CD4-positive, alpha-beta T cell treated with Interleukin-21 for 1 hour (primary cell): Measurements from ENCODE around the gene TNFSF15.
"Not testable (repeated sequence)": the region's sequence is repeated elsewhere in the genome, so short reads cannot be mapped to it uniquely, and the experiment has no call there.

Experiments
- DNase-seq: peaks from one replicate; pipeline ENCODE4 v3.0.0-alpha.2; 2020

The TNFSF15 gene

GRCh38 chr9:114745879-114746550 is 59.8 kb downstream of the TNFSF15 start:
- no peak for DNase-seq

- no peak for DNase-seq
These were observed 60.6 kb downstream of the TNFSF15 start for GRCh38 chr9:114745108-114745848.

GRCh38 chr9:114743446-114743845 is 62.4 kb downstream of the TNFSF15 start:
- DNase-seq = no peak

GRCh38 chr9:114742947-114743346 is 62.9 kb downstream of the TNFSF15 start:
- DNase-seq = no peak

GRCh38 chr9:114741521-114741920 is 64.3 kb downstream of the TNFSF15 start:
- not testable (repeated sequence) for DNase-seq

DNA sequence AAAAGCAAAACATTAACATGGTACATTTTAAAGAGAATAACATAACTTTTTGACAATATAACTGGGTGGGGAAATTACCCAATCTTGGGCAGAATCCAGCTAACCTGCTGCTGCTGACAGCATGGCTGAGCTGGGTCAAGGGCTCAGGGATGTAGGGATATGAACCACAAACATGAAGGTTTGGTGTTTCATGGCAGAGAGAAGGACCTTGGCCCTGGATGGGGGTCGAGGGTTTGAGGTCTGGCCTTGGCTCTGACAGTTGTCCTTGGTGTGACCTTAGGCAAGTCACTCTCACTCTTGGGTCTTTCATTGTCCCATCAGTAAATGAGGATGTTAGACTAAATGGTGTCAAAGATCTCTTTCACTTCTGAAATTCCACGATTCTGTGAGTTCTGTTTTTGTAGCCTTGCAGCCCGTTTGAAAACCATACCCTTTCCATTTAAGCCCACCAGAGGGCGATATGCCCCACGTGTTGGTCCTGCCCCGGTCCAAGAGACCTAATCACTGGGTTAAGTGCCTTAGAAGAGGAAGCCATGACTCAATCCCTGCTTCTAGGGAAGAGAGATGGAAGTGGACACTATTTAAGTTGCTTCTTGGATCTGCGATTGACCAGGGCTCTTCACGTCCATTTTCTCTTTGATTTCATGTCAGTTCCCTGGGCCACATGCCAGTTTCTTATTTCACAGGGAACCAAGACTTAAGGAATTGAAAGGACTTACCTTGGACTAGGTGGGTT is 67.1 kb downstream of the TNFSF15 start:
- DNase-seq = peak; percentile 82

DNA sequence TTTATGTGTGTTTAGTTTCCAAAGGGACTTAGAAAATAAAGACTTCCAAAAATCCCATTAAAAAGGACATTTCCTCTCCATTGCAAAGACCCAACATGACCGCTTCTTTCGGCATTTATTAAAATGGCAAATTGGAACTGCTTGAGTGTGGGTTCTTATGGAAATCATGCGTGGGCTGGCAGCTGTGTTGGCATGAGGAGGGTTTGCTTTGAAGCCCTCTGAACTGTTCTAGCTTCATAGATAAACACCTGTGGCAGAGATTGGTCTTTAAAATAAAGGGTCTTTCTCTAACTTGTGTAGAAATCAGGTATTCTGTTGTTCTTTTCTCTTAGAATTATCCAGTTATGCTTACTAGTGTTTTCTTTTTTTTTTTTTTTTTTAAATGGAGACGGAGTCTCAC is 68.0 kb downstream of the TNFSF15 start:
- no peak for DNase-seq

DNA sequence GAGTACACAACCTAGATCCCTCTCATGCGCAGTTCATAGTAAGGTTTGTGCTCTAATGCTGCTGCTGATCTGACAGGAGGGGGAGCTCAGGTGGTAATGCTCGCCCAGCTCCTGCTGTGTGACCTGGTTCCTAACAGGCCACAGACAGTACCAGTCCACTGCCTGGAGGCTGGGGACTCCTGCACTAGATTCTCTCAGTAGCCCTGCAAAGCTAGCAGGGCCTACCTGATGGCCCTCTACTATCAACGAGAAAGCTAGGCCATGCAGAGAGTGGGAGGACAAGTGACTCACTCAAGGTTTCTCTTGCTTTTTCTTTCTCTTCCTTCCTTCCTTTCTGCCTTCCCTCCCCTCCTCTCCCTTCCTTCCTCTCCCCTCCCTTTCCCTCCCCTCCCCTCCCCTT is 68.7 kb downstream of the TNFSF15 start:
- DNase-seq = peak; percentile 14

DNA sequence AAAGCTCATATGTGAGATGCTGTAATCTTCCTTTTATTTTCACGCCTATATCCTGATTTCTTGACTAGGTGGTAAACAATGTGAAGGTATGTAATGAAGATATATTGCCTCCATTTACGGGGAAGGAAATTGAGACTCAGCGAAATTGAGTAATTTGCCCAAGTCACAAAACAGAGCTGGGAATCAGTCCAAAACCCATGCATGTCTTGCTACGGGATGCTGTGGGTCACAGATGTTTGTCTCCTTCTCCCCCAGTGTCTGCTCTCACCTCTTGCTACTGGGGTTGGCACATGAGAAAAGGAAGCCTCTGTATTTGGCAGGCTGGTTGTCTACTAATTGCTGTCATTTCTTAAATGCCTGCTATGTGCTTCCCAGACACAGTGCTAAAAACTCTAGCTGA is 70.1 kb downstream of the TNFSF15 start:
- DNase-seq = no peak

GRCh38 chr9:114735139-114735538 is 70.7 kb downstream of the TNFSF15 start:
- peak; percentile 35 for DNase-seq
